NCI-H2171 treated with DMSO at 0.1 percent for 48 hours (cell line): ENCODE measurements around the gene EXOC1L.
A peak's percentile ranks its signal among the peaks of the same experiment; 100 is the strongest.
"Not testable (repeated sequence)": the region's sequence is repeated elsewhere in the genome, so short reads cannot be mapped to it uniquely, and the experiment has no call there.

Experiments used
- DNase-seq: peaks from one replicate; lab custom pipeline; 2025; lab: John Stamatoyannopoulos, UW

EXOC1L gene

GRCh38 chr4:55838356-55838755, 18.8 kb downstream of the EXOC1L start:
- no peak for DNase-seq

- DNase-seq = no peak
These were observed 19.4 kb downstream of the EXOC1L start for GRCh38 chr4:55838952-55839351.

- no peak for DNase-seq
These were observed 21.4 kb downstream of the EXOC1L start for GRCh38 chr4:55840956-55841355.

- peak; percentile 58 for DNase-seq
These were observed 22.0 kb downstream of the EXOC1L start for GRCh38 chr4:55841373-55842239.

GRCh38 chr4:55842312-55842711, 22.7 kb downstream of the EXOC1L start:
- not testable (repeated sequence) for DNase-seq

GRCh38 chr4:55849724-55850123, 30.1 kb downstream of the EXOC1L start:
- no peak for DNase-seq

GRCh38 chr4:55851885-55852284, 32.3 kb downstream of the EXOC1L start:
- no peak for DNase-seq

- peak; percentile 91 for DNase-seq
These were observed 34.0 kb downstream of the EXOC1L start, which contains the start of gene EXOC1 for GRCh38 chr4:55853484-55854046. EXOC1 (plus strand) TSS chr4:55853648; CDS start chr4:55858324, 4,676 bp downstream.

GRCh38 chr4:55854129-55854528, 34.5 kb downstream of the EXOC1L start:
- no peak for DNase-seq

- no peak for DNase-seq
These were observed 38.0 kb downstream of the EXOC1L start for GRCh38 chr4:55857586-55857985.

GRCh38 chr4:55859711-55860110, 40.1 kb downstream of the EXOC1L start:
- no peak for DNase-seq

GRCh38 chr4:55864577-55865223, 45.1 kb downstream of the EXOC1L start:
- no peak for DNase-seq

- DNase-seq = no peak
These were observed 45.7 kb downstream of the EXOC1L start for GRCh38 chr4:55865228-55865806.

GRCh38 chr4:55866290-55866907, 46.8 kb downstream of the EXOC1L start:
- DNase-seq = no peak

- peak; percentile 69 for DNase-seq
These were observed 47.5 kb downstream of the EXOC1L start for GRCh38 chr4:55866973-55867574.

- no peak for DNase-seq
These were observed 49.0 kb downstream of the EXOC1L start for GRCh38 chr4:55868581-55869090.

GRCh38 chr4:55871299-55871800, 51.8 kb downstream of the EXOC1L start:
- no peak for DNase-seq

GRCh38 chr4:55874831-55875230, 55.2 kb downstream of the EXOC1L start:
- DNase-seq = no peak

- DNase-seq = no peak
These were observed 56.8 kb downstream of the EXOC1L start for GRCh38 chr4:55876387-55876786.

GRCh38 chr4:55879224-55879623, 59.6 kb downstream of the EXOC1L start:
- no peak for DNase-seq

- DNase-seq = no peak
These were observed 61.2 kb downstream of the EXOC1L start for GRCh38 chr4:55880652-55881280.
